Stimulated activated CD4-positive, alpha-beta T cell treated with anti-CD3 and anti-CD28 coated beads, TNF-alpha, amount 100 ng/mL, for 24 hours (primary cell): Measurements from ENCODE around the gene PACRGL.

Experiments
- DNase-seq, 3 experiments: peaks; one replicate each; pipeline ENCODE4 v3.0.0-alpha.2; 2020; ENCODE audit warnings: low read depth in 3 of 3

The PACRGL gene

GRCh38 chr4:20700007-20700761 is at the start of gene PACRGL:
Gene PACRGL (plus strand): TSS chr4:20700458. CDS start chr4:20704482, 4,024 bp downstream.
- DNase-seq: peak; percentile 87 to 90 (median 90)

- DNase-seq: no peak
These were observed 47.9 kb upstream of the PACRGL start for GRCh38 chr4:20652226-20652885.

DNA sequence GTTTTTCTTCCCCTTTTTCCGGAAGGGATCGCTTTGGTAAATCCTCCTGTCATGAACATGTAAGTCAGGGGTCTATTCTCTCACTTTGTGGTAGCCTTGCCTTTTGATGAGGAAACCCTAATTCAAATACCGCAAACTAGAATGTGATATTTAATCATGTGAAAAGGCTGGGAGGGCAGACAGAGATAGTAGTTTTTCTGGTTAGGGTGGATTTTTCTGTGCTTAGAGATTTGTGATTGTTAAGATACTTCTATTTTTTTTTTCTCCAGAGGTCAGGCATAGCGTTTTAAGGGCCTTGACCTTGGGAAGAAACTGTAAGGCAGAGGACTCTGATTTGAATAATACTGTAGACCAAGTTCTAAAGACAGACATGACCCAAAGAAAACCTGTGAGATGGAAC is 41.8 kb upstream of the PACRGL start:
- DNase-seq: no peak

DNA sequence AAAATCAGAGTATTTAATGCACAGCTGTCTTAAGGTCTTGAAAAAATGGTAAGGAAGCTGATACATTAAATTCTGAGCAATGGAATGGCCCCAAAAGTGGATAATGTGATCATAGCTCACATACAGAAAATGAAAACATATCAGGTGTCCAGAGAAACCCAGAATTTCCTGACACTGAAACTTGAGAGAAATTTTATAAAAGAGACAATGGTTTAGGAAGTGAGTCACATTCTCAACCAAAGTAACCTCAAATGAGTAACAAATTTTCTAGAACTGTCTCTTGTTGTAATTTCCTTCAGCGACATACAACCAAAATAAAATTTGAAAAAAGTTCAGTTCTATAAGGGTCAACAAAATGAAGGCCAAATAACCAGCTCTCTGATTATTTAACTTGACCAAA is 37.4 kb upstream of the PACRGL start:
- DNase-seq: no peak

DNA sequence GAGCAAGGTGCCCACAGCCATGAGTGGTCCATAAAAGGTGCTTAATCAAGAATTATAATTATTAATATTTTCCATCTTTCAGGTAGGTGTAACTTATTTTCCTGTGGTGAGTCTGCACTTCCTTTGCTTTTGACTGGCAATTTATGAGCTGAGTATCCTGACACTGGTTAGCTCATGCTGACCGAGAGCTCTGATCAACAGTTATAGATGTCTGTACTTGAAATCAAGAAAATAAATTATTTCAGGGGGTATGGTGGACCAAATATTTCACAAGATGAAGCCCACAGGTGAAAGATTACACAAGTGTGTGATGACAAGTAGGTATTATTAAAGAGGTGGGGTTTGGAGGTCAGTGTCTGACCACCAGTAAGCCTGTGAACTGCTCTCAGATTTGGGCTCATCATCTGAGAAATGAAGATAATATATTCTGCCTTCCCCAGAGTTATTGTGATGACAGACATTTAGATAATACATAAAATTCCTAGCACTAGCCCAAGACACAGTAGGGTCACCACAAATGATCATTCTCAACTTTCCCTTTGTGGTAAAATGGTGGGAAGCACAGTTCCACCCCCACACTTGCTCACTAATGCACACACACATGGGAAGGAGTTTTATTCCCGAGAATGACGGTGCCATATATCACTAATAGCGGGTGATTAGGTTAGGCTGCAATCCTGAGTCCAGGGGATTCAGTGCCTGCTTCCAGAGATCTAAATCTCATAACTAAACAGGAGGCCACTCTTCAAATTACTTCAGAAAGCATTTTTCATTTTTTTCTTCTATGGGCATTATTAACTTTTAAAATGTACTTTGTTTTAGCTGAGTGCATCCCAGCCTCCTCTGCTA is 34.0 kb upstream of the PACRGL start:
- no peak for DNase-seq

- DNase-seq: no peak
These were observed 28.0 kb upstream of the PACRGL start for GRCh38 chr4:20672262-20672661.

DNA sequence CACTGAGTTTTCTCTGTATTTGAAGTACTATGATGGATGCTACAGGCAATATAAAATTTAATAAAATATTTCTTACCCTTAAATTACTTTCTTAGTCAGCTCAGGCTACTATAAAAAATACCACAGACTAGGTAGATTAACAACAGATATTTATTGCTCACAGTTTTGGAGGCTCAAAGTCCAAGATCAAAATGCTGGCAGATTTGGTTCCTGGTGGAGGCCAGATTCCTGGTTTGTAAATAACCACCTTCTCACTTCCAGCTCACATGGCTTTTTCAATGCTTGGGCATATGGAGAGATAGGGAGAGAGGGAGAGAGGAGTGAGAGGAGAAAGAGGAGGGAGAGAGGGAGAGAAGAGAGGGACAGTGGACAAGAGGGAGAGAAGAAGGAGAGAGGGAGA is 24.5 kb upstream of the PACRGL start:
- no peak for DNase-seq

GRCh38 chr4:20676501-20677197 is 23.6 kb upstream of the PACRGL start:
- no peak for DNase-seq

- DNase-seq: no peak
These were observed 21.9 kb upstream of the PACRGL start for GRCh38 chr4:20678400-20678799.

DNA sequence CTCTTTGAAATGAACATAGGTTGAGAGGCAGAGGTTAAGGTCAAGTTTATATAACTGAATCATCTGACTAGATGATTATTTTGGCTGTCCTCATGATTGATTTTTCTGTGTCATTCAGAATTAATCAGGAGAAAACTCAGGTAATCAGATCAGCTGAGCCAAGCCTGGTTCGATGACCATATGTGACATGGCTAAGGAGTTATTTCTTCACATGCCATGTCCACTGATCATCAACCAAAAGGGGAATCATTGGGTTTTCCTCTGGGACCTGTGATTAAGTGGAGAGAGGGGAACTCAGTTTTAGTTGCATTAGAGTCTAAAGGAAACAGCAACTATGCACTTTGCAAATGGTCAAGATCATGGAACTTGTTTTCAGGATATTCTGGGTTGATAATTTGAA is 20.3 kb upstream of the PACRGL start:
- DNase-seq: no peak

GRCh38 chr4:20680736-20681135 is 19.5 kb upstream of the PACRGL start:
- DNase-seq: no peak

GRCh38 chr4:20681271-20681670 is 19.0 kb upstream of the PACRGL start:
- no peak for DNase-seq

GRCh38 chr4:20682853-20683252 is 17.4 kb upstream of the PACRGL start:
- no peak for DNase-seq

DNA sequence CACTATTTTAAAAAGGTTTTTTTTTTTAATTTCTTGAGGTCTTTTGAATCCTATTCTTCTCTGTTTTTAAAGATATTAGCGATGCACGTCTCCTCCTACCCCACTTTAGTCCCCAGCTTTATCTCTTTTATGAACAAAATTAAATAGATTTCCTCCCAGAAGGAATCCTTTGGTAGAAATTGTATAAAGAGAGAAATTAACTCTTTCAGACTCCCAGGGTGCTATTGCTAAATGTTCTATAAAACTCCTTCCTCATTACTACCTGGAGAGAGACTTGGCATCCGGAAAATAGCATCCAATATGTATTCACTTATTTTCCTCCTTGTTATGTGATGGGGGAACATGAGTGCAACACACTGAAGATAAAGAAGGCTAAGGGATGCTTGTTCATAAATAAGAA is 16.5 kb upstream of the PACRGL start:
- DNase-seq: no peak

DNA sequence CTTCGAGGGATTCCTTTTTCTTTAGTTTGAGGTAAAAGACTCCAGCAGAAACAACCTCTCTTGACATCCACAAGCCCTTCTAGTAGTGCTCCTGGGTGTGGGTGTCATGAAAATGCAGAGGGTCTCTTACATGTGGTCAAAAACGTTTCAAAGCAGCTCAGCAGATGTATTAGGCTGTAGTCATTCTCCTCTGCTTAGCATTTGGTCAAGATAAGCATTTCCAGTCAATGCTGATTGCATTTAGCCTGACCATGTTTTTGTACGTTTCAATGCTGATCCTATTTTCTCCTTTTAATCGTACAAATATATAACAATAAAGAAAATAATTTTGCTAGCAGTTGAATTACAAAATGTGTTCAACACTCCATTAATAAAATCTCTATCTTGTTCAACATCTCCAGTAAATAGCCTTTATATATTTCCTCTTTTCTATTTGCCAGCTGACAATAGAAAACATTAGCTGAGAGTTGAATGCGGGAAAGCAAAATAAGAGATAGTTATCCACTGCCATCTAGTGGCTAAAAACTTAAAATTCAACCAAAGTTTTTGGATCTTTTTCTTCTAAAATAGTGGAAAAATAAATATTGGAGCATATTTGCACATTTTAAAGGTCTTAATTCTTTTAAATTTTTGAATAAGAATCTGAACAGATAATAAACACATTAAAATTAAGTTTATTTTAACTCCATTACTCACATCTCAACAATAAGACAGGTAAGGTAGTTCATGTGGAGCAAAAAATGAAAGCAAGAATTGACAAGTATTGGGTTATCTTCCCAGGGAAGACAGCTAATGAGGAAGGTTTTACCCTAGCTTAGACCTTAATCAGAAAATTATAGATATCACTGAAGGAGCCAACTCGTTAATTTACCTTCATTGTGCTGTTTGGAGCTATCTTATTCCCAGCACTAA is 15.2 kb upstream of the PACRGL start:
- no peak for DNase-seq

DNA sequence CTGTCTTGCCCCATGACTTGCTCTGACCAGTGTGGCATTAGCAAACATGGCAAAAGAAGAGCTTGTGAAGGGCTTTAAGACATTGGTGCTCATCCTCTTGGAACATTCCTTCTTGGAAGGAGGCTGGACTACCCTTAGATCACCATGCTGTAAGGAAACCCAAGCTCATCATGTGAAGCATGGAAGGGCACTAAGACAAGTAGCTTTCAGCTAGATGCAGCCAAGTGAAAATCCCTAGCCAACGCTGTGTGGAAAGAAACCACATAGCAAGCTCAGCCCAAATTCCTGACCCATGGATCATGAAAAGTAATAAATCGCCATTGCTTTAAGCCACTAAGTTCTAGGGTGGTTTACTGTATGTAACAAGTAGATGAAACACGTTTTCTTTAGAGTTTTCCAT is 12.4 kb upstream of the PACRGL start:
- no peak for DNase-seq

DNA sequence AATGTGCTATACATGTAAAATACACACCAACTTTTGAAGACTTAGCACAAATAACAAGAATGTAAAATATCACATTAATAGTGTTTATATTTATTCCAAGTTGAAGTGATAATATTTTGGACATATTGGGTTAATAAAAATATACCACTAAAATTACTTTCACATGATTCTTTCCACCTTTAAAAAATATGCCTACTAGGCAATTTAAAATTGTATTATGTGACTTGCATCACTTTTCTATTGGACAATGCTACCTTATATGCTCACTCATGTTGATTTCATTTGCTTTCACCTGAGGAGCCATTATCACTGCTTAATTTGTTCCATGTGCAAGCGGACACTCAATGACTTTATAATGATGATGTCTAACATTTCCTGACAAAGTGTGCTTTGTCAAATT is 3.4 kb upstream of the PACRGL start:
- DNase-seq: no peak

GRCh38 chr4:20698382-20698781 is 1.9 kb upstream of the PACRGL start:
- DNase-seq: no peak

DNA sequence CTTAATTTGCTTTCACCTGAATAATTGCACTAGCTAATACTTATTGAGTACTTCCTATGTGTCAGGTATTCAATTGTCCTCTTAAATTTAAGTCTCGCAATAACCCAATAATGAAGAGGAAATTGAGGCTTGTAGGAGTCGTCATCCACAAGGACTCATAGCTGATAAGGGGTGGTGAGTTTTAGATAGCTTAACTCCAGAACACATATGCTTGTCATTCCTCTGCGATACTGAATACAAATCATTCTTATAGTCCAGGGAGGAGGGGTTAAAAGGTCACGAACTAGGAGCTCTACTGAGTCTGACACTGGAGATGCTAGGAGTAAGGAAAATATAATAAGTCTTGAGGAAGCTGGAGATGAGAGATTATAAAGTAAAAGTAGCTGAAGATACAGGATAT is 1.4 kb upstream of the PACRGL start:
- no peak for DNase-seq

DNA sequence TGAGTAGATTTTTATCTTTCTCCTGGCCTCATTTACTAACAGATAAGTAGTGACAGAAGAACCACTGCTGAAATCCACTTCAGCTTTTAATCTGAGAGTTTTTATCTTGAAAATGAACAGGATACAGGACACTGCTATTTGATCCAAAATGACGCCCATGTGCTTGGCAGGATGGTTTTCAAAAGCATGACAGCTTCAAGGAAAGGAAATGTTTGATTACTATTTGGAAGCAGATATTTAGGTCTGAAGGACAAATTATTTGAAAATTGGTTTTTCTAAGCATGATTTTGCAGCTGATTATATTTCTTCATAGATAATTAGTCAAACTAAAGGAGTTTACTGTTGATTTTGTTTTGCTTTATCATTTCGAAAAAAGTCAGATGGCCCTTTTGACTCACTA is 11.1 kb downstream of the PACRGL start:
- DNase-seq: no peak

- DNase-seq: no peak
These were observed 22.8 kb downstream of the PACRGL start for GRCh38 chr4:20723019-20723418.
